HG03060 (cell line): ENCODE measurements around the gene GALNT12.

ENCODE experiments used
- ATAC-seq: cut with Tn5 transposase; IDR thresholded peaks from one replicate; pipeline ENCODE4 v1.9.1; 2021; ENCODE audit warnings: low read depth, moderate number of reproducible peaks; ENCODE audit not compliant: unreplicated experiment

Gene GALNT12

GRCh38 chr9:98855592-98855991 is 48.1 kb downstream of the GALNT12 start:
- no peak for ATAC-seq

GRCh38 chr9:98856982-98857381 is 49.5 kb downstream of the GALNT12 start:
- ATAC-seq, result no peak

- ATAC-seq, result no peak
Measured at GRCh38 chr9:98859941-98860340, 52.5 kb downstream of the GALNT12 start.

DNA sequence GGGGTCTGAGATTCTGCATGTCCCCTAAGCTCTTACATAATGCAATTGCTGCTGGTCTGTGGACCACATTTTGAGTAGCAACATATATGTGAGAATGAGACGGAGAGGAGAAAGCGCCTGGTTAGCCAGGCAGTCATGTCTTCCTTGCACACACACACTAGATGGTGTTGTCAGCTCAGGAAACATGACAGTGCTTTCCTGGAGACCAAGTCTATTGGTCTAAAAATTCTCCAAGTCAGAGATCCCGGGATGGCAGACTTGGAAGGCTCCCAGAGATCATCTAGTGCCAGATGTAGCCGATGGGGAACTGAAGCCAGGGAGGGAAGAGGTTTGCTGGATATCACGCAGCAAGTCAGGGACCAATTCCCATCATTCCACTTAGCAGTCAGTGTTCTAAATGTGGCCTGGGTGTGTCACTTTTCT is 53.4 kb downstream of the GALNT12 start:
- no peak for ATAC-seq

DNA sequence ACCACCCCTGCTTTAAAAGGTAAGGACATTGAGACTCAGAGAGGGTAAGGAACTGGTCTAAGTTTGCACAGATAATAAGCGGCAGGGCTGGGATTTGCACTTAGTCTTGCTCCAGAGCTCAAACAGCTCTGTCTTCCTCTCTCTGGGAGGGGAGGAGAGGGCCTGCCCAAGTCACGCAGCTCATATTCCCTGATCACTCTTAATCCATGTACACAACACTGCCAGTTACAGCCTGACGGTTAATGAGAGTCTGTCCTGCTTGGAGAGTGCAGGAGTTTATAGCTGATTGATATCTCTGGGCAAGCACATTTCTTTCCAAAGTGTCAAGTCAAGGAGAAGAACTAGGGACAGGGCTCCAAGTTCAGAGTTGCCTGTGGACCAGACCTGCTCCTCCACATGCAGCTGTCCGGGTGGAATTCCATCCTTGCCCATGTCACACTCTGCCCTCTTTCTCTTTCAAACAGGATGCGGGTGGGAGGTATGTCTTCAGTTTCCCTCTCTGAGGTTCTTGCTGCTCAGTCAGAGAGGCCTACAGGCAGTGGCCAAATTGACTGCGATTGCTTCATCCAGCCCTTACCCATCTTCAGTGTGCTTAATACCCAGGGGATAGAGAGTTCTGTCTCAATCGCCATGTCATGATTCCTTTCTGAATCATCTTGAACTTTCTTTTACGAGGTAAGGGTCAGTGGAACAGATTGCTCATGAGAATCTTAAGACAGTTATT is 54.5 kb downstream of the GALNT12 start:
- no peak for ATAC-seq

DNA sequence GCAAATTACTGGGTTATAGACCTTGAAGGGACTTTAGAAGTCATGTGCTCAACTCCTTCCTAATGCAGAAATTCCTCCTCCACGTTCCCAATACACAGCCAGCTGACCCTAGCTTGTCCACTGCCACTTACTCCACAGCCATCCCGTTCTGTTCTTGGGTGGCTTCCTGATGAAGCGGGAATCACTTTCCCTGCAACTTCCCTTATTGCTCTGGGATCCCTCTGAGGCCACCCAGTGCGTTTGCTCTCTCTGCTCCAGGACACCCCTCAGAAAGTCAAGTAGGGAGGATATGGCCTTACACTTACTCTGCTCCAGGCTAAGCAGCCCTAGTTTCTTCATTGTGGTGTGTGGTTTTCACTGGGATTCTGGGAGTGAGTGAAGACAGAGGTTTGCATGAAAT is 55.5 kb downstream of the GALNT12 start:
- ATAC-seq, result no peak

GRCh38 chr9:98864281-98865174 is 57.1 kb downstream of the GALNT12 start:
- no peak for ATAC-seq

GRCh38 chr9:98865284-98865875 is 57.9 kb downstream of the GALNT12 start:
- no peak for ATAC-seq

DNA sequence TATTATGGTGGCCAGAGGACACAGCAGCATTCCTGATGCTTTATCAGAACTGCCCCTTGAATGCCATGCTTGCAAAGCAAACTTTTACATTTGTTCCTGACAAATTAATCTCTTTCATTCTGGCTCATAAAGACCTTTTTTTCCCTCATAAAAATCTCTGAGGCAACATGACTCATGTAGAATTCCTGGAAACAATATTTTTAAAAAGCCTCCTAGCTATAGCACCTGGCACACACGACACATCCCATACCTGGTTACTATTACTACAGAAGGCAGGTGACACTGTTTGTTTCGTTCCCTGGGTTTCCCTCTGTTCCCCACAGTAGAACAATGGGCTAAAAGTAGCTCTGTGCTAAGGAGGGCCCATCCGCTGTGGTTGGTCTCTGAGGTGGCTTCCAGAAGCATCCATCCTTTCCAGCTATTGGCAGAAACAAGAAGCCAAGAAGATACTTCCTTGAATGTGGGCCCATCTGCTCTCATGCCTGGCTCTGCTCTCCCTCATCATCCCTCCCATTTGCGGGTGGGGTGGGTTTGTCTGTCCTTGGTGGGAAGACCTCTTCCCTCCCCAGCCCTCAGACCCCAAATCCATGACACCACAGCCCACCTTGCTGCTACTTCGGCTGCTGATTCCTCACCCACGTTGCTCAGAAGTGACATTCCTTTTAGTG is 59.1 kb downstream of the GALNT12 start:
- ATAC-seq, result no peak

- no peak for ATAC-seq
Measured at GRCh38 chr9:98867103-98867428, 59.6 kb downstream of the GALNT12 start.

DNA sequence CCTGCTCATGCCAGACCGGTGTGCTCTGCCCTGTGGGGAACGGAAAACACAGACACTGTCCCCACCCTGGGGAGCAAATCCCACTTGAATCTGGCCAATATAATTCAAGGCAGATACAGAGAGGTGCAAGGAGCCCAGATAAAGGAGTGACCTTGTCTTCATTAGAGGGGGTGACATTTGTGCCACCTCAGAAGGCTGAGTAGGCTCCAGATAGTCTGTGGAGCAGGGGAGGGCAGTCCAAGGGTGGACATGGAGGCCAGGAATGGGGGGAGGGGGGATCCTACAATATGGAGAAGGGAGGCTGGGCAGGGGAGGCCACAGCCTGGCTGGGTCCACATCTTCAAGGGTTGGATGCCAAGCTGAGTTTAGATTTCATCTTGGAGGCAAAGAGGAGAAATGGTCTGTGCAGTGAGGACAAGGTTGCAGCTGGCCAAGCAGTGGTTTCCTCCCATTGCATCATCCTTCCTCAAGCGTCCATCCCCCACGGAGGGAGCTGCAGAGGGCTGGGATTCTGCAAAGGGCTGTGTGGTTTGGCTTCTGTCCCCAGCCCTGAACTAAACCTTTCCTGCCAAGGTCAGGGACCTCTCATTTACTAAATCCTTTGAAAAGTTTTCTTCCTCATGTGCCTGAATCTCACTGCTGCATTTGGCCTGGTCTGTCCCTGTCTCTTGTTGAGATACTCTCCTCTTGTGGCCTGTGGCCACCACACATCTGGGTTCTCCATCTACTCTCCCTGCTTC is 60.1 kb downstream of the GALNT12 start:
- no peak for ATAC-seq

- ATAC-seq, result no peak
Measured at GRCh38 chr9:98869078-98869745, 61.7 kb downstream of the GALNT12 start.

GRCh38 chr9:98869866-98870265 is 62.4 kb downstream of the GALNT12 start:
- ATAC-seq, result no peak

GRCh38 chr9:98870782-98871557 is 63.5 kb downstream of the GALNT12 start:
- no peak for ATAC-seq

GRCh38 chr9:98871558-98872065 is 64.1 kb downstream of the GALNT12 start:
- no peak for ATAC-seq

- no peak for ATAC-seq
Measured at GRCh38 chr9:98873526-98873925, 66.1 kb downstream of the GALNT12 start.

DNA sequence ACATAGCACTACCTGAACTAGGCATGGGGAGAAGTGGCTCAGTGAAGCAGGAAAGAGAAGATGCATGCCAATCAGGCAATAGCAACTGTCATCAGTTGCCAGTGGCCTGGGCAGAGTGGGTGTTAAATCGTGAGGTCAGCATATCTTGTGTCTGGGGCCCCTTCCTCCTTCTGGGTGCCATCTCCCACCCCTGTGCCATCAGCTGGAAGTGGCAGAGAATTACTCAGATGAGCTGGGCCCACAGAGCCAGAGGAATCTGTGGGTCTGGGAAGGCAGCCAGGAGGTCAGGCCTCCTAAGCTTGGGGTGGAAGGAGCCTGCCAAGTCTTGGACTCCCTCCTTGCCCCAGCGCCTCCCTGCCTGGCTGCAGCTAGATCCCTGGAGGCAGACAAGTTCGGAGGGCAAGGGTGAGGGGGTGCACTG is 66.5 kb downstream of the GALNT12 start:
- ATAC-seq, result no peak

- ATAC-seq, result no peak
Measured at GRCh38 chr9:98874721-98875255, 67.3 kb downstream of the GALNT12 start.

GRCh38 chr9:98875536-98875935 is 68.1 kb downstream of the GALNT12 start:
- ATAC-seq, result no peak
